Activated T-cell treated with anti-CD3 and anti-CD28 coated beads for 4 hours (primary cell): ENCODE data around the gene GPNMB.
"Not testable (repeated sequence)": the region's sequence is repeated elsewhere in the genome, so short reads cannot be mapped to it uniquely, and the experiment has no call there.

Experiments
- DNase-seq: peaks from one replicate; pipeline ENCODE4 v3.0.0-alpha.2; 2020

GPNMB gene

DNA sequence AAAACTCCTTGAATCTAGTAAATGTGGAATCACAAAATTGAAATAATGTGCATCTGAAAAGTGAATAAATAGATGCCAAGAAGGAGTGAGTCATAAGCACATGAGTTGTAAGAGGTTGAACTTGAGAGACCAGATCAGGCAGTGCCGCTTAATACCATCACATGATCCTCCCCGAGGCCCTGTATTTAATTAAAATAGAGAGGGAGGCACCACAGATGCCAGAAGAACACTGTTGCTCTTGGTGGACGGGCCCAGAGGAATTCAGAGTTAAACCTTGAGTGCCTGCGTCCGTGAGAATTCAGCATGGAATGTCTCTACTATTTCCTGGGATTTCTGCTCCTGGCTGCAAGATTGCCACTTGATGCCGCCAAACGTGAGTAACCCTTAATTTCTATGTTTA is at the start of gene GPNMB:
Gene GPNMB, plus strand, starts transcription at position 221 of the 400 bp plus-strand sequence. Its CDS starts 83 bp downstream, at position 304.
- DNase-seq = no peak

DNA sequence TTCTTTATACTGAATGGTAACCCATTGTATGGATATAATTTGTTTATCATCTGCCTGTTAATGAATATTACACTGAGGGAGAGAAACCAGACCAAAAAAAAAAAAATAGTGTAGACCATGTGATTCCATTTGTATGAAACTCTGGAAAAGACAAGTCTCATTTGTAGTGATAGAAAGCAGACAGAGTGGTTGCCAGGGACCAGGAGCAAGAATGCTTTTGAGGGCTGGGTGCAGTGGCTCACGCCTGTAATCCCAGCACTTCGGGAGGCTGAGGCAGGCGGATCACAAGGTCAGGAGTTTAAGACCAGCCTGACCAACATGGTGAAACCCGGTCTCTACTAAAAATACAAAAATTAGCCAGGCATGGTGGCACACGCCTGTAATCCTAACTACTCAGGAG is 48.8 kb upstream of the GPNMB start:
- not testable (repeated sequence) for DNase-seq

DNA sequence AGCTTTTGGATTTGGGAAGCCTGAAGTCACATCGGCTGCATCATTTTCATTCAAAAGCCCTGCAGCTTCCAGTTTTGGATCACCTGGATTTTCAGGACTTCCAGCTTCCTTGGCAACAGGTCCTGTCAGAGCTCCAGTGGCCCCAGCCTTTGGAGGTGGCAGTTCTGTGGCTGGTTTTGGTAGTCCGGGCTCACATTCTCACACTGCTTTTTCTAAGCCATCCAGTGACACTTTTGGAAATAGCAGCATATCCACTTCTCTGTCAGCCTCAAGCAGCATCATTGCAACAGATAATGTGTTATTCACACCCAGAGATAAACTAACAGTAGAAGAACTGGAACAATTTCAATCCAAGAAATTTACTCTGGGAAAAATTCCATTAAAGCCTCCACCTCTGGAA is 46.2 kb upstream of the GPNMB start:
- DNase-seq = no peak

DNA sequence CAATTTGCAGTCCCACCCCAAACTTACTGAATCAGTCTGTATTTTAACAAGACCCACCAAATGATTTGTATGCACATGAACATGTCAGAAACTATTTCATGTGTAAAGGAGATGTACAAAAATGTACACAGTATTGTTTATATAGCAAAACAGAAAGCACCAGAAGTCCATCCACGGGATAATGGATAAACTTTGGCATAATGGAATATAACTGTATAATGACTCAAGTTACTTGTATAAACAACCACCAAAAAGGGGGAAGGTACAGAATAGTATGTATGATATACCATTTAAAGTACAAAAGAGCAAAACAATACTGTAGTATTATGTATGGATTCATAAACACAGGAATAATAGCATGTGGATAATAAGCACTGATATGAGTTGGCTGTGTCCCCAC is 42.3 kb upstream of the GPNMB start:
- no peak for DNase-seq

DNA sequence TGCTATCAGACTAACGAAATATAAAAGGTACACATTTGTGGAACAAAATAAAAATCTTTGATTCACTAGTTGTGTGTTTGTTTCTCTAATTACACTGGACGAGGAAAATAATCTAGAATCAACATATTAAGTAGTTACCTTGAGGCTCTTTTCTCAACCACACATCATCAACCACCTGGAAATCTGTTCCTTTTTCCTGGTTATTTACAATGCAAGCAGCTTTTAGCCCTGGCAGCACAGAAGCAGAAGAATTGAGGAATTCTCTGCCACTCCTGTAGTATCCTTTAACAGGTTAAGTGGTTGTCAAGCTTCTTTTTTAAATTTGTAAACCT is 41.0 kb upstream of the GPNMB start:
- no peak for DNase-seq

DNA sequence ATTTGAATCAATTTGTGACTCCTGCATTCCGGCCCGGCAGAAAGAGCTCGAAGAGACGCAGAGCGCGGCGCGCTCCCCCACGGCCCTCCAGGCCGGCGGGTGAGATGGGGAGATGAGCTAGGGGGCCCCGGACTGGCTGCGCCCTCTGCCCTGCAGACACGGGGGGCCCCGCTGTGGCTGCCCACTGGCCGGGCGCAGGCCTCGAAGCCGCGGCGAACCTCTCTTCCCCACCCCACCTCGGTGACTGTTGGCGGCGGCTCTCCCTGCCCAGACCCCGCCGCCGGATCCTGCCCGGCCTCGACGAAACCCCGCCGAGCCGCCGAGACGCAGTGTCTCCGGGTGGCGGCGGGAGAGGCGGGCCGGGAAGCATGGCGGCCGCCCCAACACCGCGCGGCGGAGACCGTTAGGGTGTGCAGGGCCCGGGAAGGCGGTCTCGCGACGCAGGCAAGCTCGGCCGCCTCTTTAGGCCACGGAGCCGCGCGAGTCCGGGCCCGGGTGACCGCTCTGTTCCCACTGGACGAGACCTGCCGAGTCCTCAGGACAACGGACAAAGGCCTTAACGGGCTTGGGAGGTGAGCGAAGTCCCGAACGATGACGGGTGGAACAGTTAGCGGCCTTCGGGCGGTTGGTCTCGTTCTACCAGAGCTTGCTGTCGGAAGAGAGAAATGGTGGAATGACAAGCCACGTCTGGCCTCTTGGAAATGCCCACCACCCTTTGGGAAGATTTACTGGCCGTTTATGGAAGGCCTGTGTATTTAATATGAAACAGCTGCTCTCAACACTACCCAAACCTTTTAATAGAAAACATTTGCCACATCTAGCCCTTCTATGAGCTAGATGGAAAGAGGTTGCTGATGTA is 40.4 kb upstream of the GPNMB start:
- DNase-seq = no peak

DNA sequence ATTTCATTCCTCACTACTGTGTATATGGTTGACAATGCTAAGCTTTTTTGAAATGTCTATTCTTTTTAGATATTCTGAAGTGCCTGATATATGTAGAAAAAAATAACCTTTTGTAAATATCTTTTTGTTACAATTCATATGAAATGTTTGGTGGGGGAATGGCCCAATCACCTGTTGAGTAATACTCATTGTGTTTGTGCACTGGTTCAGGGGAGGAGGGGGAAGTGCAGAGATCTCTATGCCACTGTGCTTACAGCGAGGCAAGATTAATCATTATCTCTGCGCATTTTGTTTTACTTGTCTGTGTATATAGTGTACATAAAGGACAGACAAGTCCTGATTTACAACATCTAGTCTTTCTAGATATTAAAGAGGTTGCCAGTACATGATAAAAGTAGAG is 39.6 kb upstream of the GPNMB start:
- DNase-seq = no peak

DNA sequence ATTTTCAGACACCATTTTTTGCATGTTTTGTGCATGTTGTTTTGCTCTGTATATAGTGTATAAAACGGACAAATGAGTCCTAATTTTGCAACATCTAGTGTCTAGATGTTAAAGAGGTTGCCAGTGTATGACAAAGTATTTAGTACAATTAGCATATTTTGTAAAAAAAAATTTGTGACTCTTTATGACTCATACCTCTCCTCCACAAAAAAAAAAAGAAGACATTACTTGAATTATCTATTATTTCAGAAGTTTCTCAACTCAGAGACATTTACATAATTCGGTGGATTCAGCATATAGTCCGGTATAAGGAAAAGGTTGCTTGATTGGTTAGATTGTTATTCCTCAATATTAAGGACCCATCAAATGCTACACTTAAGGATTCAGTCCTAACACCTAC is 38.7 kb upstream of the GPNMB start:
- no peak for DNase-seq

DNA sequence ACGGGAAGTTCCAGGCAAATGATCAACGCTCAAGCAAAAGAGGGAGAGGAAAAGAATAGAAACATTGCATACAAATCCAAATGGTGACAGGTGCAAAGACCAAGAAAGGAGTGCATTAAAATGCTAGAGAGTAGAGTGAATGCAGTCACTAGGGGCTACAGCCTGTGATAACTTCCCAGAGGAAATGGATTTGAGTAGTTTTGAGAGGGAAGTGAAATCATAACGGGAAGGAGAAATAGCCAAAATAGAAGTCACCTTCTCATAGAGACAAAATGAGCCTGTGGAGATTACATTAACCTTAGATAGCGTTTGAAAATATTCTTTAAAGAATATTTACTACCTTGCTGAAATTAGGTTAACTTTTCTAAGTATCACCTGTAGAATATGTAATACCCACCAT is 38.3 kb upstream of the GPNMB start:
- no peak for DNase-seq

DNA sequence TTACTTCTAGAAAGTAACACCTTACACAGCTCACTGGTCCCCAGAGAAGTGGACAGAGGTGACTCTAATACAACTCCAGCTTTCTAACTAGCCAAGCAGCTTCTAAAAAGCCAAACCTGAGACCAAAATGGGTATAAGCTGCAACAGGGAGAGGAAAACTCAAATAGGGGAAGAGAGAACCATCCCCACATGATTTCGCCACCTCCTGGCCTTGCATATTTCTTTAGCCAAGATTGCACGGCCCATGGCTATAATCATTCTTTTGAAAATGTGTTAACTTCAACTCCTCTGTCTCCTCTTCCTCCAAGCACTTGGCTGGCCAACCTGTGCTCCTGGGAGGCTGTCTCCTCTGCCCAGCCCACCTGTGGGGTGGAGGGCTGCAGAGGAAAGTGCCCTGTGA is 36.1 kb upstream of the GPNMB start:
- no peak for DNase-seq

DNA sequence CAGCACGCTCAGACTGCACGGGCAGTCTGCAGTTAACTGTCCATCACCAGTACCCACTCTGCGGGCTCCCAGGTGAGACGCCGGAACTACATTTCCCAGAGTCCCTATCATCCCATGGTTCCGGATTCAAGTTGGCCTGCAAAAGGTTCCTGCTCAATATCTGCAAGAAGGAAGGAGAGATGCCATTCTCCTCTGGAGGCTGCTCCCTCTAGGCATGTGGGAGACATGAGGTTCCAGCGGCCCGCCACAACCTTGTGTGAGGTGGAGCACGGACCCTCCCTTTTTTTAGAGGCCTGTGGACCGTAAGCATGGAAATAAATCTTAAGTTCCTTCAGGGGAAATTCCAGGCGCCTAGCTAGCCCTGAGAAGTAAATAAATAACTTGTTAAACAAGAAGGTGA is 35.0 kb upstream of the GPNMB start:
- DNase-seq = no peak

DNA sequence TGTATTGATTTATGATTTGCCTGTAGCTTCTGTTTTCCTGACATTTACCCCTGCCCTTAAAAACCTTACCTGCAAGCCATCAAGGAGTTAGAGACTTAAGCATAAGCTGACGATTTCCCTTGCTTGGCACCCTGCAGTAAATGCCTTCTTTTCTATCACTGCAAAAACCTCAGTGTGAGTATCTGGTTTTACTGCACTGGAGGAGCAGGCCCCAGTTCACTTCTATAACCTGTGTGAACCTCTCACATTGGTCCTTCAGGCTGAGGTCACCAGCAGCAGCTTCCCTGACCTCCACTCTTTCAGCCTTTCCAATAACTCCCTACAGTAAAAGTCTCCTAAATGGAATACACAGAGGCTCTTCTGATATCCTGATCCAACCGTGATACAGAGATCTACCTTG is 34.2 kb upstream of the GPNMB start:
- no peak for DNase-seq

DNA sequence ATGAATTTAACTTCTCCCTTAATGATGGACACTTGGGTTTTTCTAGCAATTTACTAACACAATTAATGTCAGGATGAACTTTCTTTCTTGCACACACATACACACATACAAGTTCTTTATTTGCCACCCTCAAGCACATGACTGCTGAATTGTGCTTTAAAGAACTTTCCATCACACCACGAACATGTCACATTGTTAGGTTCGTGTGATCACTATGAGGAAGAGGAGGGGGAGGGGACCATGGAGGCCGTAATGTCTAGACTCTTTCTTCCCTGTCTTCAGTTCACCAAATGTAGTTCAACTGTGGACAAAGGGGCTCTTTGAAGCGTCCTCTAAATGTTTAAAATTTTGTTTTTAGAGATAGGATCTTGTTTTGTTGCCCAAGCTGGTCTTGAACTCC is 33.7 kb upstream of the GPNMB start:
- DNase-seq = no peak

DNA sequence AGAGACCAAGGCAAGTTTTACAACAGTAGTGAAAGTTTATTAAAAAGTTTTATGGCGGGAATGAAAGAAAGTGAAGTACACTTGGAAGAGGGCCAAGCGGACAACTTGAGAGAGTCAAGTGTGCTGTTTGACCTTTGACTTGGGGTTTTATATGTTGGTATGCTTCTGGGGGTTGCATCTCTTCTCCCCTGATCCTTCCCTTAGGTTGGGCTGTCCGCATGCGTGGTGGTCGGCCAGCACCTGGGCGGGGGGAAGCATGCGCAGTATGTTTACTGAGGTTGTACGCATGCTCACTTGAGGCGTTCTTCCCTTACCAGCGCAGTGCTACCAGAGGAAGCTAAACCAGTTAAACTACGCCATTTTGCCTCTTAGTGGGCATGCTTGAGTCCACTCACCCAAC is 32.8 kb upstream of the GPNMB start:
- DNase-seq = no peak

DNA sequence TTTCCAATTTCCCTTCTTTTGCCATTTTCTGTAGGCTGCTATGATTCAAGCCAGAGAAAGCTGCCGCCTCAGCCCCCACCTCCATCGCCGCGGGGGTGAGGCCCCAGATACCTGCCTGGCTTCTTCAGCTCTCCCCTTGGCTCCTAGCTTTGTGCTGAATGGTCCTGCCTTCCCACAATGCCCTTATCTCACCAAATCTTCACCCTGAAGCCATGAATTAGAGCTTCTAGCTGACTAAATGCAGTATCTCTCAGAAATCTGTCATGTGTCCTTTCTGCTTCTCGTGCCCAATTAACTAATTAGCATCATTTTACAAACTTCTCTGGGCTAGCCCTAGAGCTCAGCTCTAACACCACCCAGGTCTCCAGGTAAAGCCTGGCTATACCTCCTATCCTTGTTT is 32.2 kb upstream of the GPNMB start:
- DNase-seq = no peak

DNA sequence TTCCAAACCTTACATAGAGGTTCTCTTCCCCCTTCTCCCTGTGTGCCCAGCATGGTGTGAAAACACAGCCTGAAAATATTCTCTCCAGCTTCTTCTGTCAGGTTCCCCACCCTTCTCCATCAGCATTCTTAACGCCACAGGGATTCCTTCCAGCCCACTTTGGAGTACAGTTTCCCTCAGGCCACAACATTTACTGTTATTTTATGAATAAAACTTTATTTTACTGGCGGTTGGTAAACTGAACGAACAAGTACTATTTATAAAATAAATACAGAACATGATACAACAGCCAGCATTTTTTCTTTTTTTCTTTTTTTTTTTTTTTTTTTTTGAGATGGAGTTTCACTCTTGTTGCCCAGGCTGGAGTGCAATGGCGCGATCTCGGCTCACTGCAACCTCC is 31.6 kb upstream of the GPNMB start:
- DNase-seq = no peak

DNA sequence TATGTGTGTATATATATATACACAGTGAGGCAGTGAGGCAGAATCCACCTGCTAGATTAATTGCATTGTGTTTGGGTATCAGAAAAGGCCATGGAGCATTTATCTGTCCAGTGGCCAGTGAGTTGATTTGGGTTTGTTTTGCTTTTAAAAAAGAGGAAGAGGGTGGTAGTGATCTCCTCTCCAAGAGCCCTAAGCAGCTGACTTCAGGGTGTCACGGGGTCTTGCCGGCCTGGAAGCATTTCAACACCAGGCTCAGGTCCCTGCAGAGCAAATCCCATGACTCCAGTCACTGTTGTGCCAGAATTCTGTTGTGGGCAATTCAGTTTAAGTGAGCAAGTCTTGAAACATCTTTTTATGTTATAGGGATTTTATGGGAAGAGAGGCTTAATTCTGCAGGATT is 30.6 kb upstream of the GPNMB start:
- DNase-seq = no peak

DNA sequence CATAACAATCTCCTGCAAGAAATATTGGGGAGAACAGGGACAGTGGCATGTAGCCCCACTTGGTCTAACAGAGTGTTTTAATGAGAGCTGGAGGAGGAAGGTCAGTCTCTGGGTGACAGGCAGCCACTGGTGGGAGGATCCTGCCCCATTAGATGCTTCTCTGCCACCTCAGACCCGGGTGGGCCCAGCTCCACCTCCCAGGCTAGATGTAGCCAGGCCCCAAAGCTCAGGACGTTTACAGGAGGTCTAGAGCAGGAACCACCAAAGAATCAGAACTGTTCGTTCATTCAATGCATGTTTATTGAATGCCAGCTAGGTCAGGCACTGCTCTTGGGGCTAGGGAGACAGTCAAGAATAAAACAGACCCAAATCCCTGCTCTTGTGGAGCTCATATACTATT is 28.4 kb upstream of the GPNMB start:
- DNase-seq = no peak

DNA sequence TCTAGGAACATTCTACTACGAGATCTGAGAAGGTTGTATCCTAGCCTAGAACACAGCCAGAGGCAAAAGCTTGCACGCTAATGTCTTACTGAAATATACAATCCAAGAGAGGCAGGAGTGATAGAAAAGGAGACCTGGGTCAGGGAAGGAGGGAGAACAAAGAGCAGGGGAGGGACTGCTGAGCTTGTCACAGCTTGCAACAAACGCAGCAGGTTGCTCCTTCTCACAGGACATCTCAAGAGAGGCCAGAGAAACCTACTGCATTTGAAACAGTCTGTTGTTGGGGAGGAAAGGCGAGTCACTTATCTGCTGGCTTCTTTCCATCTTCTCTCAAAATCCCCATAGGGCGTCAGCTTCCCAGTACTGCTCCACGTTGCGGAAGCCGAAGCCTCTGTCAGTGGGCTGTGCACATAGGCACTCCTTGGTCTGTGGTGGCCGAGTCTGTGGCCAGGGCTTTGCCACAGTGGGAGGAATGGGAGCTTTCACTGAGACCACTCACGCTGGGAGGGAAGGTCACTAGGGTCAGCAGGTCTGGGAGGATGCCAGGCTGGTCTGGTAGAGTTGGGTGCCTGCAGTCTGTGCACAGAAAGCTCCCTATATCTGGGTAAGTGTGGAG is 25.8 kb upstream of the GPNMB start:
- DNase-seq = no peak

DNA sequence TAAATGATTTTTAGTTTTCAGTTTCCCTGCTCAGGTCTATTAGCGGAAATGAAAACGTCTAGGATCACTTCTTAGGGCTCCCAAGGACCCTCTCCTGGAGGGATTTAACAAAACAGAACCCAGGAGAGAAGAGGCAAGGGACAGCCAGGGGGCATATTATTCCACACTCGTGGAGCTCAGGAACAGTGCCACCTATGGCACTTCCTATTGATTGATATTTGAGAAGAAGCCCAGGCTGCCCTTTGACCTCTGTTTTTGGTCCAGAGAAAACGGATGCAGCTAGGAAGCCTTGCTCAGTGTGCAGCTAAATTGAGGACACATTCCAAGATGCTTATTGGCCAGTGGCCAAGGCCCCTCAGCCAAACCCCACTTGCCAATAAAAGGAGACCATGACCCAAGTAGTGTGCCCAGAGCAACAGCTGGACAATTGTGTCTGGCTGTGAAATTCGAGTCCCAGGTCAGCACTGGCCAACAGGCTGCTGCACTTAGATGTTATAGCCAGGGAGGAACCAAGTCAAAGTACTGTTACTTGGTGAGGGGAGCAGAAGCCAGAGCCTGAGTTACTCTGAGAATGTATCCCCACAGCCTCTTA is 24.0 kb upstream of the GPNMB start:
- DNase-seq = no peak

DNA sequence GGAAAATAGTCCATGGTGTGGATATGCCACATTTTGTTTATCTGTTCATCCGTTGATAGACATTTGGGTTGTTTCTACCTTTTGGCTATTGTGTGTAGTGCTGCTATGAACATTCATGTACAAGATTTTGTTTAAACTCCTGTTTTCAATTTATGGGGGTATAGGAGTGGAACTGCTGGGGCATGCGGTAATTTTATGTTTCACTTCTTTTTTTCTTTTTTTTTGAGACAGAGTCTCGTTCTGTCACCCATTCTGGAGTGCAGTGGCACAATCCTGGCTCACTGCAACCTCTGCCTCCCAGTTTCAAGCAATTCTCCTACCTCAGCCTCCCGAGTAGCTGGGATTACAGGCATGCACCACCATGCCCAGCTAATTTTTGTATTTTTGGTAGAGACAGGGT is 22.2 kb upstream of the GPNMB start:
- not testable (repeated sequence) for DNase-seq

DNA sequence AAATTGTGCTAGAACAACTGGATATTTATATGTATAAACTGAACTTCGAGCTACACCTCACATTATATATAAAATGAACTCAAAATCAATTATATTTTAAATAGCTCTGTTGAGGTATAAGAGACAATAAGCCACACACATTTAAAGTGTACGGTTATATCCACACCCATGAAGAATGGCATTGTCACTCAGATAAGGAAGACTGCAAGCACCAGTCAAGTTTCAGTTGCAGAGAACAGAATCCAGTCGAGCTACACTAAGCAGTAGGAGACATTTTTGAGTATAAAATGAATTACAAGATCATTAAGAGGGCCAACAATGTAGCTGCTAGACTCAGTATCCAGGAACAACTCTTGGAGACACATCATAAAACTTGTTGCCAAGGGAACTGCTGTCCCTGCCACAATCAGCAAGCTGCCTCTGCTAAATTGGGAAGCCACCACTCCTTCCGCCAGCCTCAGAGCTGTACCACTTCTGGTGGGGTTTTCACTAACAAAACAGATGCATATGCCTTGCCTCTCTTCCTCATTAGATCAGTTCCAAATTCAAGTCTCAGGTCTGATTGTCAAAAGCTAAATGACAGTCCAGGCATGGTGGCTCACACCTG is 19.6 kb upstream of the GPNMB start:
- no peak for DNase-seq

DNA sequence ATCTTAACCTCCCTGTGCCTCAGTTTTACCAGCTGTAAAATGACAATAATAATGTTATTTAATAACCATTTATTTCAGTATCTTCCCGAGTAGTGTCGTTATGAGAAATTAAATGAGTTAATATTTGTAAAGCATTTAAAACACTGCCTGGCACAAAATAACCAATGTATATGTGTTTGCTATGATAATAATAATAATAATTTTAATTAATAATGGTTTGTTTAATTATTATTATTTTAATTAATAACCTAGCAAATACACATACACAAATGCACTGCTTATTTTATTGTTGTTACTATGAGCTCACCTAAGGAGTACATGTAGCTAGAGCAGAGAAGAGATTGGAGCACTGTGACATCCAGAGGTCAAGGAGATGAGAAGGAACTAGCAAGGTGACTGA is 18.2 kb upstream of the GPNMB start:
- DNase-seq = no peak

DNA sequence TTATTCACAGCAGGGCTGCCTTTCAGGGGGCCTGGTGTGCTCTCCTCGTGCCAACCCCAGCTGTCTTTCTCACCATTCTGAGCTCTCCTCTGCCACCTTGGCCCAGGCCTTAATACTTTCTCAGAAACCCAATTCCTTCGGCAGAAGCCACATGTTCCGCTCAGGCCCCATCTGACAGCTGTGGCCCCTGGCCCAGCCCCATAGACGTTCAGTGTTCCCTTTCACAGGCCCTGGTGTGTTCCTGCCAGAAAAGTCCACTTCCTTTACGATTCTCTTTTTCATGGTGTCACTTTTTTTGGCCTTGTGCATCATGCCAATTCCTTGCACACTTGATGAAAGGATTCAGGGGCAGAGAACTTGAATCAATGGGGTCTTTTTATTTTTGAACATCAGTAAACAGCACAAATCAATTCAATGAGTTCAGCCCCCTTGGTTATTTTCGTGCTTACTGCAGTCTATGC is 15.9 kb upstream of the GPNMB start:
- no peak for DNase-seq
